Pancreas (tissue), 10 donors: ENCODE measurements around the gene LETM1. TPM values are rescaled to one million over a fixed set of nuclear protein-coding genes. Genes with fewer than 3 reads are reported as not detected.

Source experiments
- ATAC-seq, 4 donors: fragments of 200-7000 bp; cut with Tn5 transposase; one replicate each; pipeline versions ENCODE4 v1.8.0 to v1.9.1; 2020; ENCODE audit warnings: mild to moderate bottlenecking in 4 of 4, moderate library complexity in 4 of 4
- DNase-seq, 6 donors: peaks; one replicate each; pipeline ENCODE4 v3.0.0-alpha.2; 2020
- FAIRE-seq: peaks from 2 replicates; lab custom pipeline; 2012; peaks lifted over from hg19 to GRCh38; lab: Jason Lieb, UNC
- H3K27ac ChIP-seq, 4 donors: fragments of 200-600 bp; sonication (generic); 1 replicate in 3 of 4; 2 replicates in 1 of 4; pipeline versions ENCODE4 v1.5.0 to v1.8.0; 2020
- H3K27me3 ChIP-seq, 4 donors: fragments of 200-600 bp; one replicate each; pipeline ENCODE4 v1.8.0; 2021
- H3K36me3 ChIP-seq, 3 donors: fragments of 200-600 bp; sonication (generic) in 1 of 3; one replicate each; pipeline versions ENCODE4 v1.5.0 to v1.8.0; 2020 to 2021
- H3K4me1 ChIP-seq, 3 donors: fragments of 200-600 bp; one replicate each; pipeline ENCODE4 v1.8.0; 2021
- H3K4me3 ChIP-seq, 4 donors: fragments of 200-600 bp; sonication (generic) in 2 of 4; one replicate each; pipeline versions ENCODE4 v1.5.0 to v1.8.0; 2020 to 2021
- H3K9me3 ChIP-seq, 4 donors: fragments of 200-600 bp; one replicate each; pipeline ENCODE4 v1.8.0; 2021
- WGBS, 2 donors: extraction: QIAGEN DNeasy Blood & Tissue Kit; methylation state at CpG; one replicate each; pipeline ENCODE4 v1.1.7; 2013; 5-methylcytosine and 5-hydroxymethylcytosine counted together
- intact Hi-C, 3 donors: fragments of 100-400 bp; cut with DNase I; formaldehyde crosslinking; loops; one replicate each; pipeline versions ENCODE4 v1.11.1 to v1.14.2; 2022
- polyA plus RNA-seq, 2 donors: library from polyadenylated mRNA; stranded (reverse); fragments of 200-250 nt; gene quantifications; one replicate each; pipeline ENCODE4 v1.2.3, GENCODE V29; 2013
- total RNA-seq, 6 donors: library from RNA; stranded (reverse); fragmentation: NEBNext Ultra II Directional in 4 of 6; extraction: Animal tissue kit (Norgen Biotek cat#: 25700) in 4 of 6; gene quantifications; one replicate each; pipeline versions ENCODE4 v1.2.1 to v1.2.4, GENCODE V29; 2021 to 2023
- TF ChIP-seq, protein P1 (sequence below), 4 donors: fragments of 200-600 bp; sonication (generic) in 3 of 4; IDR thresholded peaks; one replicate each; pipeline versions ENCODE4 v1.5.0 to v1.8.0; 2021; ENCODE audit warnings: antibody characterized with exemption in 4 of 4
- donor health status: healthy with polysubstance abuse.
- donor health status: DM: no; HTN: no; CAD: no; lungs with moderate emphysema.
- donor health status: DM: no; HTN: no; CAD: no.
- donor health status: control.
- donor health status: control.
- donor health status: Bipolar disorder and iron deficiency.
- donor health status: DM: yes; HTN: yes; CAD: no.
- donor health status: DM: no; HTN: no; CAD: no.
- donor health status: DM: no; HTN: no; CAD: no.
- donor health status: DM: yes; HTN: yes; CAD: no.

The LETM1 gene
- total and polyA plus RNA-seq, 8 donors = 13.0 to 28.0 (median 19.3) TPM

DNA sequence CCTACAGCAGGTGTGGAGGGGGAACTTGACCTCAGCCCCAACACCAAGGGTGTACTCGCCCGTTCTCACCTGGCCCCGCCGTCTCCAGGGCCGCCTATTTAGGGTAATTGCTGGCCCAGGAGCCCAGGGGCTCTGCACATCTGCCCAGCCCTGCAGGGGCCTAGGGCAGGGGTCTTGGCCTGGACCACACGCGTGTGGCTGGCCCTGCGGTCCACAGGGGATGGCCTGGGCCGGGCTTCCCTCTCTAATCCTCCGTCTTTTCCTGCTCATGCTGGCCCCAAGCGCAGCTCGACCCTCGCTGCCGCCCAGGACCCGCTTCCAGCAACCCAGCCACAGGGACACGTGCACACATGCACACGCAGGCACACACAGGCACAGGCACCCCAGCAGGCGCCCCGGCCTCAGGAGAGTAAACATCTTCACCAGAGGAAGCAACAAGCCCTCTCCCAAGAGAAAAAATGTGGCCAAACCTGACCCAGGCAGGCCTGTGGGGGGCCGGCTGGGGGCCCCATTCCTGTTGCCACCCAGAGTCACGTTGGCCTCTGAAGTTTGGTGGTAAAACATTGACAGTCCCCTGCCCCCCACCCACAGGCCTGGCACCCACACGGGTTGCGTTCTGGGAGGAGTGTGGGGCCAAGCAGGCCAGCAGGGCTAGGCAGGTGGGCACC lies 87.5 kb downstream of the LETM1 start:
- TF ChIP-seq, protein P1, sequence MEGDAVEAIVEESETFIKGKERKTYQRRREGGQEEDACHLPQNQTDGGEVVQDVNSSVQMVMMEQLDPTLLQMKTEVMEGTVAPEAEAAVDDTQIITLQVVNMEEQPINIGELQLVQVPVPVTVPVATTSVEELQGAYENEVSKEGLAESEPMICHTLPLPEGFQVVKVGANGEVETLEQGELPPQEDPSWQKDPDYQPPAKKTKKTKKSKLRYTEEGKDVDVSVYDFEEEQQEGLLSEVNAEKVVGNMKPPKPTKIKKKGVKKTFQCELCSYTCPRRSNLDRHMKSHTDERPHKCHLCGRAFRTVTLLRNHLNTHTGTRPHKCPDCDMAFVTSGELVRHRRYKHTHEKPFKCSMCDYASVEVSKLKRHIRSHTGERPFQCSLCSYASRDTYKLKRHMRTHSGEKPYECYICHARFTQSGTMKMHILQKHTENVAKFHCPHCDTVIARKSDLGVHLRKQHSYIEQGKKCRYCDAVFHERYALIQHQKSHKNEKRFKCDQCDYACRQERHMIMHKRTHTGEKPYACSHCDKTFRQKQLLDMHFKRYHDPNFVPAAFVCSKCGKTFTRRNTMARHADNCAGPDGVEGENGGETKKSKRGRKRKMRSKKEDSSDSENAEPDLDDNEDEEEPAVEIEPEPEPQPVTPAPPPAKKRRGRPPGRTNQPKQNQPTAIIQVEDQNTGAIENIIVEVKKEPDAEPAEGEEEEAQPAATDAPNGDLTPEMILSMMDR (IDR thresholded peaks at IDR 0.05) = no peak
- H3K27me3 ChIP-seq = no peaks in the 10 kb centered on the region
- no peak for FAIRE-seq
- H3K4me3 ChIP-seq = peak overlapping the region in 2 of 4 donors; percentile 42 to 49
- H3K9me3 ChIP-seq = no peaks in the 10 kb centered on the region
- 71 to 72% methylated on average over 23 of the region's 23 CpGs for WGBS, 2 donors
- no peaks in the 10 kb centered on the region for H3K36me3 ChIP-seq
- peak; percentile 42 to 55 (median 50) for ATAC-seq
- peak in 4 of 6 donors; percentile 50 to 76 (median 72) for DNase-seq
- peaks cover 0 to 2% (median 0%) of the 10 kb centered on the region in 3 donors for H3K4me1 ChIP-seq
- peak overlapping the region; percentile 84 to 89 (median 86) for H3K27ac ChIP-seq
- intact Hi-C loops = no loop called here

DNA sequence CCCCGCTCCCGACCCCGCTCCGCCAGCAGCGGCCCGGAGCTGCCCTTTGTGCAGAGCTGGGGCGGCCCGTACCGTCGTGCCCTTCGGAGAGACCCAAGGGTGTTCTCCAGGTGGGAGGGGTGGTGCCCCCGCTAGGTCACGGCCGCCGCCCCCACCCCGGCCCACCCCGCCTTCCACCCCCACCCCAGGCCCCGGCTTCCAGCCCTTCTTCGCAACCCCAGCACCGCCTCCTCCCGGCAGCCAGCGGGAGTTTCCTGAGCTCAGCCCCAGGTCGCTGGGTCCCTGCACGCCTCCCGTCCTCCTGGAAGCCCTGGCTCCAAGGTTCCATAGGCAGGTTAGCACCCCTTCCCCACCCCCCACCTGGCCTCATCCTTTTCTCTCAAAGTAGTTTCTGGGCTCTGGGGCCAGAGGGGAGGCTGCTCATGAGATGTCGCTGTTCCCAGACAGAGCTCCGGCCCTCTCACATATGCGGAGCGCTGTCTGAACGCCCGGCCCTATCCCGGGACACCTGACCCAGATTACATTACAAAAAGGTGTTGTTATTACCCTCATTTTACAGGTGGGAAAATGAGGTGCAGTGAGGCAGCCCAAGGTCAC lies 88.1 kb downstream of the LETM1 start:
- 22 to 39% methylated on average over 13 to 27 of the region's 32 CpGs for whole genome bisulfite sequencing, 2 donors
- H3K4me1 ChIP-seq = peaks cover 0 to 2% (median 0%) of the 10 kb centered on the region in 3 donors
- H3K36me3 ChIP-seq = no peaks in the 10 kb centered on the region
- intact Hi-C loops = no loop called here
- H3K4me3 ChIP-seq = peak overlapping the region in 3 of 4 donors; percentile 23 to 49 (median 42)
- peak overlapping the region; percentile 84 to 89 (median 86) for H3K27ac ChIP-seq
- no peaks in the 10 kb centered on the region for H3K9me3 ChIP-seq
- ATAC-seq (peak; percentile 20 to 30 (median 24)), FAIRE-seq (no peak), DNase-seq (peak in 3 of 6 donors; percentile 60 to 75 (median 61))
- no peaks in the 10 kb centered on the region for H3K27me3 ChIP-seq
- TF ChIP-seq, protein P1 (IDR thresholded peaks at IDR 0.05) = peak in 1 of 4 donors; percentile 12

DNA sequence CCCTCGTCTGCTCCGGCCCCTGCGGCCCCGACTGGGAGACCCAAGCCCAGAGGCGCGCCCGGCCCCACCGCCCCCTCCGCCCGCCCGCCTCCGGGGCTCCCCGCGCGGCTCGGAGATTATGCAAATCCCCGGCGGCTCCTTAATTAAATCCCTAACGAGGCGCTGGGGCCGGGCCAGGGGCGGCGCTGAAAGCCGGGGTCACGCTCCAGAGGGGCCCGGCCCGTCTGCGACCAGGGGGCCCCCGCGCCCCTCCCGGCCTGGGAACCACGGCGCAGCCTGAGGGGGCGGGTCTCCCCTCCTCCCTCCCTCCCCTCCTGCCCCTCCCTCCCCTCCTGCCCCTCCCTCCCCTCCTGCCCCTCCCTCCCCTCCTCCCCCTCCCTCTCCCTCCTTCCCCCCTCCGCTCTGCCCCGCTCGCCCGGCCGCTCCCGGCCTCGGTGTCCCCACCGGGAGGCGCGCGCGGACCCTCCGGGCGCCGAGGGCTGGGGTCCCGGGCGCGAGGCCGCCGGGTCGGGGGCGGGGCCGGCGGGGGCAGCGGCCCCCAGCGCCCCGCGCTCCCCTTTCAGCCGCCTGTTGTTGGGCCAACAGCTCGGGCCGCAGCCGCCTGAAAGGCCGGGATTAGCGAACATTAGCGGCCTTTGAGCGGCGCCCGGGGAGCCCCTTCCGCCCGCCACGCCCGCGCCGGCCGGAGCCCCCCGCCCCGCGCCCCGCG lies 88.7 kb downstream of the LETM1 start:
- Histone ChIP-seq H3K4me3 (peak overlapping the region in 3 of 4 donors; percentile 23 to 49 (median 42)), H3K27me3 (no peaks in the 10 kb centered on the region), H3K4me1 (peaks cover 0 to 2% (median 0%) of the 10 kb centered on the region in 3 donors), H3K9me3 (no peaks in the 10 kb centered on the region), H3K36me3 (no peaks in the 10 kb centered on the region), H3K27ac (peak overlapping the region; percentile 85 to 89 (median 86))
- 2 to 7% methylated on average over 20 to 82 of the region's 84 CpGs for WGBS, 2 donors
- DNase-seq (peak in 2 of 6 donors; percentile 45 to 72), ATAC-seq (peak; percentile 4 to 29 (median 26)), FAIRE-seq (no peak)
- intact Hi-C loops = no loop called here
- TF ChIP-seq, protein P1 (IDR thresholded peaks at IDR 0.05) = no peak

DNA sequence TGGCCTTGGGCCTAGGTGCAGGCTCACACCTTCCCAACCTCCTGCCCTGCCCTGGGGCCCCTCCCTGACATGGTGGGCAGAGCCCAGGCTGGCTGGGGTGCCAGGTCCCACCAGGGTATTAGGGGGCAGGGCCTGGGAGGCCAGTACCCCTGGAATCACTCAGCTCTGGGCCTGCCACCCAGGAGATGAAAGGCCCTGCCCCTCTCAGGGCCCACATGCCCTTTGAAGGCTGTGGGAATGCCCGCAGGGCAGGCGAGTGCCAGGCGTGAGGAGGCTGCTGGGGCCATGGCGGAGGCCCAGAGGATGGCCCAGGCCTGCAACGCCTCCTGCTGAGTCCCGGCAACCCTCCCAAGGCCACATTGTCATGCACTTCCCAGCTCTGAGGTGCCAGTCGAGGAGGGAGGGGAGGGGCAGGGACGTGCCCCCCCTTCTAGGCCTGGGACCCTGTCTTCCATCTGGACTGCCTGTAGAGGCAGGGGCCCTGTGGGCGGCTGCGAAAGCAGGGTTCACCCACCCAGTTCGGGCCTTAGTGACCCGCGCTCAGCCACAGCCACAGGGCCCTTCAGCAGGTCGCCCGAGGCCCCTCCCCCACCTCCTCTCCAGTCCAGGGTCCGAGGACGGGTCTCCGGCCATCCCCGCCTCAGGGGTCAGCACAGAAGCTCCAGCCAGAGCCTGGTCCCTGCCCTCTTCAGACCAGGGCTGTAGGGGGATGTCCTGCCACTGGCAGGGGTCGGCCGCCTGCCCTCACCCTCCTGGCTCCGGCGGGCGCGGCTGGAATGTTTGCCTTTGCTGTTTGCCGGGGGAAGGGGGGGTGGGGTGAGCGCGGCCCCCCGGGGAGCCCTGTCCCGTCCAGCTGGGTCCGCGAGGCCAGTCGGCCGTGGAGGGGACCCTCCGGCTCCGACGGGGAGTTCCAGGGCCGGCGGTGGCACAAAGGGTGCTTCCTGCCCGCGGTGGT lies 89.6 kb downstream of the LETM1 start:
- intact Hi-C loops = no loop called here
- no peaks in the 10 kb centered on the region for H3K27me3 ChIP-seq
- H3K4me3 ChIP-seq = peak overlapping the region in 2 of 4 donors; percentile 42 to 49
- no peak for FAIRE-seq
- no peaks in the 10 kb centered on the region for H3K9me3 ChIP-seq
- peak in 3 of 6 donors; percentile 45 to 67 (median 49) for DNase-seq
- WGBS, 2 donors = 28 to 41% methylated on average over 26 to 41 of the region's 41 CpGs
- TF ChIP-seq, protein P1 (IDR thresholded peaks at IDR 0.05) = no peak
- ATAC-seq = peak; percentile 26 to 54 (median 40)
- peaks cover 0 to 2% (median 0%) of the 10 kb centered on the region in 3 donors for H3K4me1 ChIP-seq
- peak overlapping the region; percentile 85 to 88 (median 86) for H3K27ac ChIP-seq
- no peaks in the 10 kb centered on the region for H3K36me3 ChIP-seq
